Astrocyte of the cerebellum (primary cell): ENCODE measurements around the gene PRRG1.
"Not testable (repeated sequence)": the region's sequence is repeated elsewhere in the genome, so short reads cannot be mapped to it uniquely, and the experiment has no call there.

Source experiments
- DNase-seq: peaks from one replicate; pipeline ENCODE4 v3.0.0-alpha.2; 2011; ENCODE audit warnings: low read depth
- H3K4me3 ChIP-seq: 2 replicates; pipeline ENCODE4 v1.5.1; 2011; ENCODE audit warnings: mild to moderate bottlenecking, low read depth, low read length, moderate library complexity
- CTCF ChIP-seq: IDR thresholded peaks from 2 replicates; pipeline ENCODE4 v1.5.1; 2012; ENCODE audit warnings: low read length, low read depth, moderate library complexity, mild to moderate bottlenecking; ENCODE audit errors: missing control alignments
- in situ Hi-C: cut with HindIII; loops from 2 replicates; pipeline ENCODE4 v1.10.0; 2017; ENCODE audit warnings: low sequenced_read_pairs

The PRRG1 gene

GRCh38 chrX:37491686-37492085 is 142.5 kb downstream of the PRRG1 start:
- in situ Hi-C loops: no loop called here
- no peak overlapping the region for H3K4me3 ChIP-seq
- TF ChIP-seq CTCF: no peak
- no peak for DNase-seq

GRCh38 chrX:37495760-37496159 is 146.6 kb downstream of the PRRG1 start:
- H3K4me3 ChIP-seq, in situ Hi-C loops: not testable (repeated sequence)
- peak; percentile 40 for TF ChIP-seq CTCF

GRCh38 chrX:37497126-37497525 is 148.0 kb downstream of the PRRG1 start:
- in situ Hi-C loops, DNase-seq, H3K4me3 ChIP-seq: not testable (repeated sequence)

More at GRCh38 chrX:37495760-37496159, 146.6 kb downstream of the PRRG1 start:
- not testable (repeated sequence) for DNase-seq

GRCh38 chrX:37498323-37498722 is 149.2 kb downstream of the PRRG1 start:
- in situ Hi-C loops, H3K4me3 ChIP-seq, DNase-seq: not testable (repeated sequence)

- DNase-seq, H3K4me3 ChIP-seq, in situ Hi-C loops: not testable (repeated sequence)
These were observed 150.5 kb downstream of the PRRG1 start for GRCh38 chrX:37499649-37500048.

GRCh38 chrX:37504991-37505390 is 155.8 kb downstream of the PRRG1 start:
- TF ChIP-seq CTCF: no peak
- in situ Hi-C loops: no loop called here
- no peak overlapping the region for H3K4me3 ChIP-seq
- no peak for DNase-seq
